WTC11 (cell line): Measurements from ENCODE around the gene AP3D1. TPM values are rescaled to one million over a fixed set of nuclear protein-coding genes. Genes with fewer than 3 reads are reported as not detected.
A peak's percentile ranks its signal among the peaks of the same experiment; 100 is the strongest.

ENCODE experiments used
- ATAC-seq: fragments of 200-7000 bp; cut with Tn5 transposase; 2 replicates; pipeline ENCODE4 v1.10.0; 2021; ENCODE audit warnings: mild to moderate bottlenecking, moderate library complexity
- CTCF ChIA-PET: fragments of 300-600 bp; sonication (Branson Sonifier 250); formaldehyde crosslinking; loops from one replicate; lab custom pipeline; 2021; ENCODE audit warnings: antibody characterized with exemption; lab: Charles Lee
- POLR2A ChIA-PET: fragments of 350-600 bp; sonication (Branson Sonifier 250); formaldehyde crosslinking; loops from one replicate; lab custom pipeline; 2021; ENCODE audit warnings: antibody characterized with exemption; lab: Charles Lee
- DNase-seq: peaks from one replicate; pipeline ENCODE4 v3.0.0; 2021; ENCODE audit warnings: low spot score
- H3K27ac Mint-ChIP-seq: 2 replicates; pipeline ENCODE4 v1.8.0; 2021; ENCODE audit warnings: mixed read lengths
- H3K27me3 Mint-ChIP-seq: 2 replicates; pipeline ENCODE4 v1.8.0; 2021; ENCODE audit warnings: low read depth, mild to moderate bottlenecking, moderate library complexity, mixed read lengths
- H3K36me3 Mint-ChIP-seq: 2 replicates; pipeline ENCODE4 v1.8.0; 2021; ENCODE audit warnings: mixed read lengths
- H3K4me1 Mint-ChIP-seq: 2 replicates; pipeline ENCODE4 v1.8.0; 2022; ENCODE audit warnings: mixed read lengths
- H3K4me3 Mint-ChIP-seq: 2 replicates; pipeline ENCODE4 v1.8.0; 2021; ENCODE audit warnings: mild to moderate bottlenecking, moderate library complexity, mixed read lengths
- H3K9me3 Mint-ChIP-seq: 2 replicates; pipeline ENCODE4 v1.8.0; 2021; ENCODE audit warnings: mixed read lengths
- AR ChIP-seq: fragments of 250-450 bp; sonication (Bioruptor Pico); IDR thresholded peaks from 2 replicates; pipeline ENCODE4 v1.9.0; 2021; ENCODE audit warnings: mild to moderate bottlenecking
- ARID4B ChIP-seq: sonication (generic); formaldehyde crosslinking; IDR thresholded peaks from 2 replicates; pipeline ENCODE4 v1.8.0; 2023; ENCODE audit warnings: missing genetic modification reagents, mild to moderate bottlenecking, borderline replicate concordance
- ATF1 ChIP-seq: sonication (generic); formaldehyde crosslinking; IDR thresholded peaks from 2 replicates; pipeline ENCODE4 v1.8.1; 2023; ENCODE audit warnings: mild to moderate bottlenecking, moderate library complexity, missing genetic modification reagents
- ESRRA ChIP-seq: sonication (generic); formaldehyde crosslinking; IDR thresholded peaks from 2 replicates; pipeline ENCODE4 v1.8.1; 2022; ENCODE audit warnings: mild to moderate bottlenecking, missing genetic modification reagents, borderline replicate concordance
- FOXJ3 ChIP-seq: sonication (generic); formaldehyde crosslinking; IDR thresholded peaks from 2 replicates; pipeline ENCODE4 v1.9.0; 2021; ENCODE audit warnings: missing genetic modification reagents, mild to moderate bottlenecking, borderline replicate concordance
- FOXP1 ChIP-seq: sonication (generic); formaldehyde crosslinking; IDR thresholded peaks from 2 replicates; pipeline ENCODE4 v1.8.0; 2022; ENCODE audit warnings: missing genetic modification reagents, mild to moderate bottlenecking, moderate library complexity, borderline replicate concordance
- GABPB1 ChIP-seq: sonication (generic); formaldehyde crosslinking; IDR thresholded peaks from 2 replicates; pipeline ENCODE4 v1.8.1; 2023; ENCODE audit warnings: mild to moderate bottlenecking, missing genetic modification reagents
- NFYB ChIP-seq: sonication (generic); formaldehyde crosslinking; conservative IDR thresholded peaks from 2 replicates; pipeline ENCODE4 v1.8.0; 2022; ENCODE audit warnings: low read depth, missing genetic modification reagents
- RELA ChIP-seq: sonication (generic); formaldehyde crosslinking; IDR thresholded peaks from 2 replicates; pipeline ENCODE4 v1.8.1; 2022; ENCODE audit warnings: missing genetic modification reagents, mild to moderate bottlenecking, borderline replicate concordance
- SP1 ChIP-seq: sonication (generic); formaldehyde crosslinking; conservative IDR thresholded peaks from 2 replicates; pipeline ENCODE4 v1.8.1; 2022; ENCODE audit warnings: missing genetic modification reagents
- ZBTB43 ChIP-seq: sonication (generic); formaldehyde crosslinking; IDR thresholded peaks from 2 replicates; pipeline ENCODE4 v1.8.1; 2023; ENCODE audit warnings: mild to moderate bottlenecking, missing genetic modification reagents
- ZNF232 ChIP-seq: sonication (generic); formaldehyde crosslinking; IDR thresholded peaks from 2 replicates; pipeline ENCODE4 v1.8.0; 2022; ENCODE audit warnings: mild to moderate bottlenecking, missing genetic modification reagents
- ZNF263 ChIP-seq: sonication (generic); formaldehyde crosslinking; IDR thresholded peaks from 2 replicates; pipeline ENCODE4 v1.8.1; 2022; ENCODE audit warnings: low read depth, mild to moderate bottlenecking, moderate library complexity, missing genetic modification reagents
- ZNF416 ChIP-seq: fragments of 250-450 bp; sonication (Bioruptor Pico); IDR thresholded peaks from 2 replicates; pipeline ENCODE4 v1.9.0; 2021; ENCODE audit warnings: mild to moderate bottlenecking, inconsistent platforms
- ZNF532 ChIP-seq: fragments of 250-450 bp; sonication (Bioruptor Pico); IDR thresholded peaks from 2 replicates; pipeline ENCODE4 v1.9.0; 2021; ENCODE audit warnings: mild to moderate bottlenecking, borderline replicate concordance
- ZNF671 ChIP-seq: fragments of 250-450 bp; sonication (Bioruptor Pico); IDR thresholded peaks from 2 replicates; pipeline ENCODE4 v1.8.0; 2021; ENCODE audit warnings: mild to moderate bottlenecking
- total RNA-seq: library from RNA; stranded (reverse); gene quantifications from 3 replicates; pipeline ENCODE4 v1.2.3, GENCODE V29; 2021

The AP3D1 gene
- total RNA-seq, 1 experiment from 2014 or later: 190 TPM

- peak; percentile 46; the same call in 1 of the 2 replicates for TF ChIP-seq RELA (CRISPR knock-in tag)
- TF ChIP-seq ESRRA (CRISPR knock-in tag): no peak
- TF ChIP-seq ZNF263: no peak
- peak; percentile 3; the same call in 1 of the 2 replicates for TF ChIP-seq GABPB1 (CRISPR knock-in tag)
- no peak for TF ChIP-seq ARID4B (CRISPR knock-in tag)
- no peak for TF ChIP-seq ZNF416 (CRISPR knock-in tag)
- 0 out of 2 replicates have a peak, but pooled peaks have one; percentile 8 for TF ChIP-seq FOXP1 (CRISPR knock-in tag)
- TF ChIP-seq SP1 (CRISPR knock-in tag): no peak
Measured at GRCh38 chr19:2060884-2061494, 90.4 kb downstream of the AP3D1 start (continued).

- H3K27me3 Mint-ChIP-seq: no peaks in the 10 kb centered on the region
- DNase-seq (no peak), ATAC-seq (no peak)
Measured at GRCh38 chr19:2059422-2060201, 91.8 kb downstream of the AP3D1 start.

GRCh38 chr19:2058570-2059421, 92.6 kb downstream of the AP3D1 start:
- ChIA-PET POLR2A (interaction anchor here (0.6 to 1.1 kb wide), 2 partner anchors 16 to 79 kb away, joined by 3 to 5 read pairs; no protein-coding TSS in a partner anchor), CTCF (interaction anchor here (1.0 to 1.2 kb wide), 4 partner anchors 17 to 194 kb away, joined by 3 to 8 read pairs (median 4); partner anchors contain the start of gene MOB3A)
- no peak overlapping the region for H3K4me3 Mint-ChIP-seq
- peak overlapping the region; percentile 80 for H3K27ac Mint-ChIP-seq
- no peaks in the 10 kb centered on the region for H3K36me3 Mint-ChIP-seq
- H3K4me1 Mint-ChIP-seq: peaks cover 34% of the 10 kb centered on the region
- H3K27me3 Mint-ChIP-seq: no peaks in the 10 kb centered on the region
- H3K9me3 Mint-ChIP-seq: no peaks in the 10 kb centered on the region
- DNase-seq (no peak), ATAC-seq (no peak)
- TF ChIP-seq ZNF232: no peak
- TF ChIP-seq NFYB (CRISPR knock-in tag): no peak
- no peak for TF ChIP-seq ESRRA (CRISPR knock-in tag)
- TF ChIP-seq AR (CRISPR knock-in tag): no peak
- no peak for TF ChIP-seq ZNF671
- TF ChIP-seq ZNF416 (CRISPR knock-in tag): no peak
- TF ChIP-seq FOXJ3 (CRISPR knock-in tag): no peak
- no peak for TF ChIP-seq ZNF263
- TF ChIP-seq ZNF532: no peak
- no peak for TF ChIP-seq ZBTB43

More at GRCh38 chr19:2059422-2060201, 91.8 kb downstream of the AP3D1 start:
- Mint-ChIP-seq H3K36me3 (no peaks in the 10 kb centered on the region), H3K4me3 (peak overlapping the region; percentile 81), H3K9me3 (no peaks in the 10 kb centered on the region), H3K27ac (peak overlapping the region; percentile 96), H3K4me1 (peaks cover 34% of the 10 kb centered on the region)
- POLR2A ChIA-PET: interaction anchor here (0.6 to 1.6 kb wide), 2 partner anchors 8 to 78 kb away, joined by 3 to 5 read pairs; partner anchors contain the start of gene MKNK2
- TF ChIP-seq ATF1 (CRISPR knock-in tag) (no peak), GABPB1 (CRISPR knock-in tag) (peak; percentile 99)
- CTCF ChIA-PET: interaction anchor here (0.6 to 1.2 kb wide), 4 partner anchors 8 to 195 kb away, joined by 3 to 8 read pairs (median 3); no protein-coding TSS in a partner anchor
